Nucleus accumbens (tissue), 56 donors: ENCODE results near the gene RNF182.
"Not testable (repeated sequence)": the region's sequence is repeated elsewhere in the genome, so short reads cannot be mapped to it uniquely, and the experiment has no call there.

Experiments
- DNase-seq, 56 donors: peaks; one replicate each; lab custom pipeline; 2025; lab: John Stamatoyannopoulos, UW

Gene RNF182

GRCh38 chr6:13952101-13952500 is 27.3 kb downstream of the RNF182 start:
- DNase-seq: no peak

GRCh38 chr6:13953061-13953705 is 28.4 kb downstream of the RNF182 start:
- no peak for DNase-seq

GRCh38 chr6:13965582-13966127 is 40.9 kb downstream of the RNF182 start:
- no peak for DNase-seq

- no peak for DNase-seq
Measured at GRCh38 chr6:13971303-13971702, 46.6 kb downstream of the RNF182 start.

GRCh38 chr6:13972602-13973001 is 47.9 kb downstream of the RNF182 start:
- not testable (repeated sequence) for DNase-seq

- not testable (repeated sequence) for DNase-seq
Measured at GRCh38 chr6:13973422-13973821, 48.7 kb downstream of the RNF182 start.

GRCh38 chr6:13978102-13978640 is 53.4 kb downstream of the RNF182 start:
- no peak for DNase-seq

GRCh38 chr6:13978787-13979186 is 54.0 kb downstream of the RNF182 start:
- no peak for DNase-seq

GRCh38 chr6:13979284-13980171 is 54.8 kb downstream of the RNF182 start:
- DNase-seq: no peak

GRCh38 chr6:13980534-13980933 is 55.8 kb downstream of the RNF182 start:
- DNase-seq: no peak

- DNase-seq: no peak
Measured at GRCh38 chr6:13985663-13986325, 61.0 kb downstream of the RNF182 start.

- DNase-seq: no peak
Measured at GRCh38 chr6:13986700-13987399, 62.1 kb downstream of the RNF182 start.

- DNase-seq: no peak
Measured at GRCh38 chr6:13987400-13987865, 62.7 kb downstream of the RNF182 start.

GRCh38 chr6:13988049-13988738 is 63.4 kb downstream of the RNF182 start:
- no peak for DNase-seq

GRCh38 chr6:13988908-13989307 is 64.2 kb downstream of the RNF182 start:
- DNase-seq: no peak

GRCh38 chr6:13989496-13990144 is 64.9 kb downstream of the RNF182 start:
- no peak for DNase-seq

GRCh38 chr6:13990796-13991195 is 66.0 kb downstream of the RNF182 start:
- DNase-seq: no peak

GRCh38 chr6:13991393-13991792 is 66.6 kb downstream of the RNF182 start:
- no peak for DNase-seq
